Peyer's patch (tissue), 4 donors: ENCODE results near the gene GPRASP3. TPM values are rescaled to one million over a fixed set of nuclear protein-coding genes. Genes with fewer than 3 reads are reported as not detected.
A peak's percentile ranks its signal among the peaks of the same experiment; 100 is the strongest.

Experiments
- DNase-seq, 3 donors: peaks; one replicate each; pipeline ENCODE4 v3.0.0-alpha.2; 2017 to 2019
- H3K27ac ChIP-seq, 4 donors: fragments of 200-600 bp; sonication (generic); one replicate each; pipeline ENCODE4 v1.5.1; 2016 to 2019
- H3K27me3 ChIP-seq, 2 donors: fragments of 200-600 bp; sonication (generic); one replicate each; pipeline ENCODE4 v1.5.1; 2019
- H3K36me3 ChIP-seq, 3 donors: fragments of 200-600 bp; sonication (generic); one replicate each; pipeline ENCODE4 v1.5.1; 2016 to 2019
- H3K4me1 ChIP-seq, 4 donors: fragments of 200-600 bp; sonication (generic); one replicate each; pipeline ENCODE4 v1.5.1; 2016 to 2019
- H3K4me3 ChIP-seq, 4 donors: fragments of 200-600 bp; sonication (generic); 1 replicate in 3 of 4; 2 replicates in 1 of 4; pipeline ENCODE4 v1.5.1; 2016 to 2019; ENCODE audit warnings: mild to moderate bottlenecking in 1 of 4
- H3K9me3 ChIP-seq, 4 donors: fragments of 200-600 bp; sonication (generic); one replicate each; pipeline ENCODE4 v1.5.1; 2016 to 2019; ENCODE audit warnings: mild to moderate bottlenecking in 1 of 4
- CTCF ChIP-seq, 6 experiments: fragments of 450-650 bp in 4 of 6; fragments of 200-600 bp in 2 of 6; sonication (generic) in 1 of 6; IDR thresholded peaks; one replicate each; pipeline ENCODE4 v1.5.1; 2017 to 2019; ENCODE audit warnings: antibody characterized with exemption in 6 of 6, mild to moderate bottlenecking in 3 of 6, moderate library complexity in 1 of 6
- POLR2A ChIP-seq, 2 donors: fragments of 450-650 bp; IDR thresholded peaks; one replicate each; pipeline ENCODE4 v1.5.1; 2017; ENCODE audit warnings: antibody characterized with exemption in 2 of 2, mild to moderate bottlenecking in 2 of 2, moderate library complexity in 2 of 2
- total RNA-seq, 4 donors: library from RNA; depleted of rRNA; stranded (reverse); fragments of >200 nt; gene quantifications; one replicate each; pipeline ENCODE4 v1.1.0, GENCODE V29; 2016

GPRASP3 gene
- total RNA-seq, 4 donors from 2014 or later, result 1.1 to 3.7 (median 2.4) TPM

GRCh38 chrX:102739657-102740056, 19.1 kb downstream of the GPRASP3 start:
- H3K9me3 ChIP-seq, result no peaks in the 10 kb centered on the region
- H3K36me3 ChIP-seq, result no peaks in the 10 kb centered on the region
- no peak for DNase-seq
- H3K4me3 ChIP-seq, result no peak overlapping the region
- H3K27me3 ChIP-seq, result no peaks in the 10 kb centered on the region
- no peak for TF ChIP-seq POLR2A (IDR thresholded peaks at IDR 0.05)
- no peak for TF ChIP-seq CTCF (IDR thresholded peaks at IDR 0.05)
- no peak overlapping the region for H3K27ac ChIP-seq
- H3K4me1 ChIP-seq, result no peaks in the 10 kb centered on the region

- Histone ChIP-seq H3K36me3 (no peaks in the 10 kb centered on the region), H3K4me3 (no peak overlapping the region), H3K27ac (no peak overlapping the region), H3K27me3 (no peaks in the 10 kb centered on the region), H3K4me1 (no peaks in the 10 kb centered on the region), H3K9me3 (no peaks in the 10 kb centered on the region)
- TF ChIP-seq CTCF (IDR thresholded peaks at IDR 0.05) (no peak), POLR2A (IDR thresholded peaks at IDR 0.05) (no peak)
- DNase-seq, result no peak
These were observed 23.8 kb downstream of the GPRASP3 start for GRCh38 chrX:102744307-102744706.

- H3K4me3 ChIP-seq, result peak overlapping the region; percentile 33 to 56 (median 46)
- no peaks in the 10 kb centered on the region for H3K27me3 ChIP-seq
- no peak for TF ChIP-seq POLR2A (IDR thresholded peaks at IDR 0.05)
- no peak for TF ChIP-seq CTCF (IDR thresholded peaks at IDR 0.05)
- no peak for DNase-seq
- H3K36me3 ChIP-seq, result no peaks in the 10 kb centered on the region
- H3K9me3 ChIP-seq, result no peaks in the 10 kb centered on the region
- H3K4me1 ChIP-seq, result no peaks in the 10 kb centered on the region
- H3K27ac ChIP-seq, result no peak overlapping the region
These were observed 24.9 kb downstream of the GPRASP3 start for GRCh38 chrX:102745513-102745856.

- H3K4me3 ChIP-seq, result peak overlapping the region; percentile 33 to 56 (median 46)
- no peak overlapping the region for H3K27ac ChIP-seq
These were observed 25.5 kb downstream of the GPRASP3 start for GRCh38 chrX:102745857-102746584.

GRCh38 chrX:102765217-102765616, 44.7 kb downstream of the GPRASP3 start:
- TF ChIP-seq POLR2A (IDR thresholded peaks at IDR 0.05), result no peak
- TF ChIP-seq CTCF (IDR thresholded peaks at IDR 0.05), result no peak
- Histone ChIP-seq H3K36me3 (no peaks in the 10 kb centered on the region), H3K9me3 (no peaks in the 10 kb centered on the region), H3K27ac (no peak overlapping the region), H3K27me3 (no peaks in the 10 kb centered on the region), H3K4me3 (no peak overlapping the region), H3K4me1 (no peaks in the 10 kb centered on the region)
- no peak for DNase-seq

More at GRCh38 chrX:102745857-102746584, 25.5 kb downstream of the GPRASP3 start:
- no peak for TF ChIP-seq POLR2A (IDR thresholded peaks at IDR 0.05)
- TF ChIP-seq CTCF (IDR thresholded peaks at IDR 0.05), result no peak
- Histone ChIP-seq H3K4me1 (no peaks in the 10 kb centered on the region), H3K27me3 (no peaks in the 10 kb centered on the region), H3K9me3 (no peaks in the 10 kb centered on the region), H3K36me3 (no peaks in the 10 kb centered on the region)
- DNase-seq, result peak in 2 of 3 donors; percentile 50 to 54
